ENCODE measurements around the gene RMI2. TPM values are rescaled to one million over a fixed set of nuclear protein-coding genes. Genes with fewer than 3 reads are reported as not detected.

Gene RMI2
- total RNA-seq: 3.0 and 7.1 TPM in 2 replicates

GRCh38 chr16:11345040-11345862 is at the start of gene RMI2:
Gene RMI2 (plus strand): TSS chr16:11345459. CDS start chr16:11345472, 13 bp downstream.

Other genes with a start within 250 kb of the RMI2 start
- gene SOCS1, start 89.3 kb upstream of the RMI2 start, total RNA-seq: 0.54 and 1.3 TPM in 2 replicates
- gene TNP2, start 76.1 kb upstream of the RMI2 start, total RNA-seq: not detected in 2 replicates
- not detected in 2 replicates for gene PRM3, start 71.8 kb upstream of the RMI2 start, total RNA-seq
- gene PRM2, start 69.0 kb upstream of the RMI2 start, total RNA-seq: not detected in 2 replicates
- not detected in 2 replicates for gene PRM1, start 64.1 kb upstream of the RMI2 start, total RNA-seq
- 0.81 and 3.3 TPM in 2 replicates for gene LITAF, start 241.5 kb downstream of the RMI2 start, total RNA-seq

Data from endothelial cell of coronary artery (primary cell).